Hepatocyte (in vitro differentiated cells): ENCODE results near the gene AMH.

ENCODE experiments used
- EZH2 ChIP-seq: fragments of 200-600 bp; sonication (generic); IDR thresholded peaks from 2 replicates; pipeline ENCODE4 v1.6.1; 2016; ENCODE audit warnings: antibody characterized with exemption, mild to moderate bottlenecking, borderline replicate concordance
- EZH2phosphoT487 ChIP-seq: fragments of 200-600 bp; sonication (generic); IDR thresholded peaks from one replicate; pipeline ENCODE4 v1.6.1; 2018; ENCODE audit warnings: antibody characterized with exemption, mild to moderate bottlenecking, low read depth, moderate library complexity; ENCODE audit not compliant: unreplicated experiment, severe bottlenecking
- TF ChIP-seq, protein P1 (sequence below): fragments of 200-600 bp; sonication (generic); IDR thresholded peaks from 2 replicates; pipeline ENCODE4 v1.5.1; 2016; ENCODE audit warnings: antibody characterized with exemption, mild to moderate bottlenecking; ENCODE audit not compliant: poor library complexity

DNA sequence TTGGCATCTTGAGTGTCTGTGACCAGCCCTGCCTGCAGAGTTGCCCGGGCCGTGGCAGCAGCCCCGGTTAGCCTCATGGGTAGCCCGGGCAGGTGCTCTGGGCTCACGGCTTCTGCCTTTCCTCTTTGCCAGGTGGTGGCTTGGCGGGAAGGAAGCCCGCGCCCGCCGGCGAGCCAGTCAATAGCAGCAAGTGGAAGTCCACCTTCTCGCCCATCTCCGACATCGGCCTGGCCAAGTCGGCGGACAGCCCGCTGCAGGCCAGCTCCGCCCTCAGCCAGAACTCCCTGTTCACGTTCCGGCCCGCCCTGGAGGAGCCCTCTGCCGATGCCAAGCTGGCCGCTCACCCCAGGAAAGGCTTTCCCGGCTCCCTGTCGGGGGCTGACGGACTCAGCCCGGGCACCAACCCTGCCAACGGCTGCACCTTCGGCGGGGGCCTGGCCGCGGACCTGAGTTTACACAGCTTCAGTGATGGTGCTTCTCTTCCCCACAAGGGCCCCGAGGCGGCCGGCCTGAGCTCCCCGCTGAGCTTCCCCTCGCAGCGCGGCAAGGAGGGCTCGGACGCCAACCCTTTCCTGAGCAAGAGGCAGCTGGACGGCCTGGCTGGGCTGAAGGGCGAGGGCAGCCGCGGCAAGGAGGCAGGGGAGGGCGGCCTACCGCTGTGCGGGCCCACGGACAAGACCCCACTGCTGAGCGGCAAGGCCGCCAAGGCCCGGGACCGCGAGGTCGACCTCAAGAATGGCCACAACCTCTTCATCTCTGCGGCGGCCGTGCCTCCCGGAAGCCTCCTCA is 22.9 kb upstream of the AMH start:
- no peak for TF ChIP-seq EZH2
- TF ChIP-seq, protein P1, sequence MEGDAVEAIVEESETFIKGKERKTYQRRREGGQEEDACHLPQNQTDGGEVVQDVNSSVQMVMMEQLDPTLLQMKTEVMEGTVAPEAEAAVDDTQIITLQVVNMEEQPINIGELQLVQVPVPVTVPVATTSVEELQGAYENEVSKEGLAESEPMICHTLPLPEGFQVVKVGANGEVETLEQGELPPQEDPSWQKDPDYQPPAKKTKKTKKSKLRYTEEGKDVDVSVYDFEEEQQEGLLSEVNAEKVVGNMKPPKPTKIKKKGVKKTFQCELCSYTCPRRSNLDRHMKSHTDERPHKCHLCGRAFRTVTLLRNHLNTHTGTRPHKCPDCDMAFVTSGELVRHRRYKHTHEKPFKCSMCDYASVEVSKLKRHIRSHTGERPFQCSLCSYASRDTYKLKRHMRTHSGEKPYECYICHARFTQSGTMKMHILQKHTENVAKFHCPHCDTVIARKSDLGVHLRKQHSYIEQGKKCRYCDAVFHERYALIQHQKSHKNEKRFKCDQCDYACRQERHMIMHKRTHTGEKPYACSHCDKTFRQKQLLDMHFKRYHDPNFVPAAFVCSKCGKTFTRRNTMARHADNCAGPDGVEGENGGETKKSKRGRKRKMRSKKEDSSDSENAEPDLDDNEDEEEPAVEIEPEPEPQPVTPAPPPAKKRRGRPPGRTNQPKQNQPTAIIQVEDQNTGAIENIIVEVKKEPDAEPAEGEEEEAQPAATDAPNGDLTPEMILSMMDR = no peak
- no peak for TF ChIP-seq EZH2phosphoT487
